GM12864 (cell line): ENCODE measurements around the gene SPOCK1.
A peak's percentile ranks its signal among the peaks of the same experiment; 100 is the strongest.

ENCODE experiments used
- DNase-seq: peaks from one replicate; pipeline ENCODE4 v3.0.0-alpha.2; 2011; ENCODE audit warnings: low read depth
- H3K4me3 ChIP-seq: 2 replicates; pipeline ENCODE4 v1.5.1; 2011; ENCODE audit warnings: mild to moderate bottlenecking, low read depth, low read length, control low read depth
- CTCF ChIP-seq: IDR thresholded peaks from 2 replicates; pipeline ENCODE4 v1.5.1; 2011; ENCODE audit warnings: low read depth, mild to moderate bottlenecking, moderate library complexity, low read length, control low read depth, inconsistent platforms; ENCODE audit errors: missing control alignments

SPOCK1 gene

GRCh38 chr5:137221943-137222342 is 277.2 kb downstream of the SPOCK1 start:
- no peak overlapping the region for H3K4me3 ChIP-seq
- DNase-seq: no peak
- TF ChIP-seq CTCF: no peak

- peak; percentile 10 for DNase-seq
- TF ChIP-seq CTCF: peak; percentile 60
- no peak overlapping the region for H3K4me3 ChIP-seq
Measured at GRCh38 chr5:137220523-137220927, 278.6 kb downstream of the SPOCK1 start.

GRCh38 chr5:137218896-137219295 is 280.2 kb downstream of the SPOCK1 start:
- no peak for TF ChIP-seq CTCF
- H3K4me3 ChIP-seq: no peak overlapping the region
- no peak for DNase-seq

GRCh38 chr5:137218471-137218870 is 280.7 kb downstream of the SPOCK1 start:
- no peak for TF ChIP-seq CTCF
- H3K4me3 ChIP-seq: no peak overlapping the region
- no peak for DNase-seq

- no peak overlapping the region for H3K4me3 ChIP-seq
- no peak for DNase-seq
- no peak for TF ChIP-seq CTCF
Measured at GRCh38 chr5:137217599-137218200, 281.4 kb downstream of the SPOCK1 start.

- DNase-seq: no peak
- no peak overlapping the region for H3K4me3 ChIP-seq
- TF ChIP-seq CTCF: no peak
Measured at GRCh38 chr5:137216976-137217598, 282.0 kb downstream of the SPOCK1 start.

GRCh38 chr5:137215780-137216179 is 283.3 kb downstream of the SPOCK1 start:
- no peak for TF ChIP-seq CTCF
- no peak for DNase-seq
- no peak overlapping the region for H3K4me3 ChIP-seq
